Ovary (tissue), 9 donors: Measurements from ENCODE around the gene AMBRA1. TPM values are rescaled to one million over a fixed set of nuclear protein-coding genes. Genes with fewer than 3 reads are reported as not detected.

ENCODE experiments used
- DNase-seq, 5 donors: peaks; one replicate each; pipeline ENCODE4 v3.0.0-alpha.2; 2019 to 2020
- H3K27ac ChIP-seq, 2 donors: fragments of 200-600 bp; one replicate each; pipeline versions ENCODE4 v1.5.1 to v1.8.0; 2019 to 2022
- H3K27me3 ChIP-seq: fragments of 200-600 bp; one replicate; pipeline ENCODE4 v1.8.0; 2022
- H3K36me3 ChIP-seq: fragments of 200-600 bp; sonication (generic); one replicate; pipeline ENCODE4 v1.5.1; 2019
- H3K4me1 ChIP-seq: one replicate; pipeline ENCODE4 v1.8.1; 2013; ENCODE audit warnings: mild to moderate bottlenecking, moderate library complexity; ENCODE audit not compliant: insufficient read depth
- H3K4me3 ChIP-seq: fragments of 200-600 bp; sonication (generic); one replicate; pipeline ENCODE4 v1.5.1; 2017
- H3K9me3 ChIP-seq, 2 donors: fragments of 200-600 bp in 1 of 2; sonication (generic) in 1 of 2; one replicate each; pipeline versions ENCODE4 v1.5.1 to v1.8.1; 2013 to 2019; ENCODE audit warnings: mild to moderate bottlenecking in 1 of 2, moderate library complexity in 1 of 2
- EP300 ChIP-seq: sonication (generic); formaldehyde crosslinking; IDR thresholded peaks from one replicate; pipeline ENCODE4 v1.6.1; 2017; ENCODE audit warnings: antibody characterized with exemption
- POLR2A ChIP-seq: fragments of 450-650 bp; IDR thresholded peaks from one replicate; pipeline ENCODE4 v1.6.1; 2017; ENCODE audit warnings: antibody characterized with exemption, mild to moderate bottlenecking, moderate library complexity
- WGBS, 3 donors: extraction: QIAGEN DNeasy Blood & Tissue Kit in 1 of 3; methylation state at CpG; one replicate each; pipeline versions ENCODE4 v1.1.5 to v1.1.7; 2013 to 2017; 5-methylcytosine and 5-hydroxymethylcytosine counted together
- intact Hi-C, 4 donors: fragments of 100-400 bp; cut with DNase I; formaldehyde crosslinking; loops; one replicate each; pipeline versions ENCODE4 v1.11.0 to v1.15.1; 2022 to 2023
- polyA plus RNA-seq, 2 donors: library from polyadenylated mRNA; stranded (reverse); fragments of 200-250 nt in 1 of 2; fragments of 350-450 nt in 1 of 2; fragmentation: Illumina TruSeq in 1 of 2; extraction: RNeasy Lipid Tissue Mini Kit (QIAGEN cat#74804) in 1 of 2; gene quantifications; one replicate each; pipeline ENCODE4 v1.2.3, GENCODE V29; 2013 to 2014
- total RNA-seq, 7 donors: library from RNA; depleted of rRNA in 2 of 7; stranded (reverse); fragments of >200 nt in 2 of 7; fragmentation: NEBNext Ultra II Directional in 3 of 7; extraction: Animal tissue kit (Norgen Biotek cat#: 25700) in 3 of 7; gene quantifications; one replicate each; pipeline versions ENCODE4 v1.1.0 to v1.2.4, GENCODE V29; 2016 to 2023
- TF ChIP-seq, protein P1 (sequence below), 3 donors: fragments of 450-650 bp in 2 of 3; fragments of 200-600 bp in 1 of 3; IDR thresholded peaks; one replicate each; pipeline versions ENCODE4 v1.5.1 to v1.8.0; 2016 to 2022; ENCODE audit warnings: antibody characterized with exemption in 3 of 3, mild to moderate bottlenecking in 1 of 3
- donor health status: DM: no; HTN: no; CAD: no; lungs with moderate emphysema.
- donor health status: DM: no; HTN: no; CAD: no.
- donor health status: Bipolar disorder and iron deficiency.
- donor health status: DM: yes; HTN: yes; CAD: no.
- donor health status: DM: no; HTN: no; CAD: no.
- donor health status: DM: yes; HTN: yes; CAD: no.

Gene AMBRA1
- total and polyA plus RNA-seq, 9 donors: 18.7 to 38.1 (median 30.1) TPM

DNA sequence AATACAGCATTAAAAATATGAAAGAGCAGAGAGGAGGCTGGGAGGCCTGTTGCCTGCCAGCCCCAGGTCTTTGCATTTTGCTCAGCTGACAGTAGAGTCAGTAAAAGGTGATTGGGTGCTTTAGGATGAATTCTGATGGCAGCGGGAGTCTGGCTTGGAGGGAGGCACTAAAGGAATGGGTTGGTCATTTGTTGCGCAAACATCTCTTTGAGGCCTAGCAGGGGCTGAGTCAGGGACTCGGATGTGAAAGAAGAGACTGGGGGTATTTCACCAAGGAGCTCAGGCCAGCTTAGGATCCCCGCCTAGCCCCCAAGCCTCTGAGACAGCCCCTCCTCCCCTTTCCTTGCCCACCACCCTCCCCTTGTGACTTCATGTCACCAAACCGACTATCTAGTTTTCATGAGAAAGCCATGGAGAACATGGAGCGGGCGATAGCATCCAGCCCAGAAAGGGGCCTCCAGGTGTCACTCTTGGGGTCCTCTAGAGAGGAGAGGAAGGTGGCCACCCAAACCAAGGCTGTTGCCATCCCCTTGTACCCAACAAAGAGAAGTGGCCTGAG lies 236.8 kb downstream of the AMBRA1 start:
- no peaks in the 10 kb centered on the region for H3K27me3 ChIP-seq
- WGBS, 3 donors: 85 to 89% (median 88%) methylated on average over 7 of the region's 7 CpGs
- no peak for DNase-seq
- H3K36me3 ChIP-seq: no peaks in the 10 kb centered on the region
- no peaks in the 10 kb centered on the region for H3K9me3 ChIP-seq
- TF ChIP-seq, protein P1, sequence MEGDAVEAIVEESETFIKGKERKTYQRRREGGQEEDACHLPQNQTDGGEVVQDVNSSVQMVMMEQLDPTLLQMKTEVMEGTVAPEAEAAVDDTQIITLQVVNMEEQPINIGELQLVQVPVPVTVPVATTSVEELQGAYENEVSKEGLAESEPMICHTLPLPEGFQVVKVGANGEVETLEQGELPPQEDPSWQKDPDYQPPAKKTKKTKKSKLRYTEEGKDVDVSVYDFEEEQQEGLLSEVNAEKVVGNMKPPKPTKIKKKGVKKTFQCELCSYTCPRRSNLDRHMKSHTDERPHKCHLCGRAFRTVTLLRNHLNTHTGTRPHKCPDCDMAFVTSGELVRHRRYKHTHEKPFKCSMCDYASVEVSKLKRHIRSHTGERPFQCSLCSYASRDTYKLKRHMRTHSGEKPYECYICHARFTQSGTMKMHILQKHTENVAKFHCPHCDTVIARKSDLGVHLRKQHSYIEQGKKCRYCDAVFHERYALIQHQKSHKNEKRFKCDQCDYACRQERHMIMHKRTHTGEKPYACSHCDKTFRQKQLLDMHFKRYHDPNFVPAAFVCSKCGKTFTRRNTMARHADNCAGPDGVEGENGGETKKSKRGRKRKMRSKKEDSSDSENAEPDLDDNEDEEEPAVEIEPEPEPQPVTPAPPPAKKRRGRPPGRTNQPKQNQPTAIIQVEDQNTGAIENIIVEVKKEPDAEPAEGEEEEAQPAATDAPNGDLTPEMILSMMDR (IDR thresholded peaks at IDR 0.05): no peak
- no peak for TF ChIP-seq POLR2A
- no peak for TF ChIP-seq EP300
- H3K4me3 ChIP-seq: no peak overlapping the region
- intact Hi-C loops: no loop called here
- peaks cover 18% of the 10 kb centered on the region for H3K4me1 ChIP-seq
- no peak overlapping the region for H3K27ac ChIP-seq

DNA sequence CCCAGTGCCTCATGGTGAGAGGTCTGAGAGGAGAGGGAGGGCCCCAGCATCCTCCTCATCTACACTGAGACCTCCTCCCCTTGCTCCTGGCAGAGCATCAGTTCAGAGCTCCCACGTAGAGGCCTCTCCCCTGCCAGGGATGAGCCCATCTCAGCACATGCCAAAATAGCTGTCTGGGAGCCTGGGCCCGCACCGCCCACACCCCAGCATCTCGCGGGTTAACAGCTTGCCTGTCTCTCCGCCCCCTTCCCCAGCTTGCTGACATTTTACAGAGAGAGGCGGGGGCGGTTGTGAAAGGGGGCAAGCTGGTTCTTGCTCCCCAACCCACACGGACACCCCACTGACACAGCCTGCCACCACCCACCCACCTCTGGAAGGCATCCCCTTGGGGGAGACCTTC lies 240.1 kb downstream of the AMBRA1 start:
- Histone ChIP-seq H3K27ac (no peak overlapping the region), H3K4me3 (no peak overlapping the region)
- 23 to 45% (median 37%) methylated on average over 9 of the region's 9 CpGs for WGBS, 3 donors

DNA sequence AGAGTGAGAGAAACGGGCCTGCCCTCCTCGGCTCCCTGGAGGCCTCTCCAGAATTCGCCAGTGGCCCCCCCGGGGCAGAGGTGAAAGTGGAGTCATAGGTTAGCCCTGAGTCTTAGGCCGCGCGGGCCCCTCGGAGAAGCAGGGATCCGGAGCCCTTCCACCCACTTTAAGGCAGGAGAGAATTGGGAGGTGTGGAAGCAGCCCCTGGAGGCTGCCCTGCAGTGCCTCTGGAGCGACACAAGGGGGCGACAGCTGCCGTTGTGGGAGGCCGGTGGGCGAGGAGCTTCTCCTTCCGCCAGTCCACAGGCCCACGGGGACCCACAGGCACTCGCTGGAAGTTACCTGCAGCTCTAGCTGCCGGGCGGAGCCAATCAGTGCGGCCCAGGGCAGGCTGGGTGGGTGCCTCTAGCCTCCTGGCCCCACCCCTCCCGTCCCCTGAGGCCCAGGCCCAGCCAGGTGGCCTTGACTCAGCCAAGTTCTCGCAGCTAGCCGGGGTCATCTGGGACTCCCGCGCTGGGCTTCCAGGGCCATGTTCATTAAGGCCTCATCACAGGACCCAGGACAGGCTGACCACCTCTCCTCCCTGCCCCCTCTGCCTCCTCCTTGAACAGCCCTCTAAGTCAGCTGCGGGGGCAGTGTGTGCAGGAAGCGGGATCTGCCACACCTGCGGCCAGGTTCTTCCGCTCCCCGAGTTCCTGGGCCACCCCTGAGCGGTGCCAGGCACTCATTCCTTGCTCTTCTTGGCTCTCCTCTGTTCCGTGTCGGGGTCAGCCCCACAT lies 241.6 kb downstream of the AMBRA1 start:
- H3K4me3 ChIP-seq: no peak overlapping the region
- H3K27ac ChIP-seq: no peak overlapping the region
- WGBS, 3 donors: 33 to 43% (median 39%) methylated on average over 24 to 33 of the region's 33 CpGs
- no peaks in the 10 kb centered on the region for H3K27me3 ChIP-seq
- peaks cover 24% of the 10 kb centered on the region for H3K4me1 ChIP-seq
- H3K36me3 ChIP-seq: no peaks in the 10 kb centered on the region
- peak in 3 of 5 donors; percentile 55 to 71 (median 69) for DNase-seq
- no peaks in the 10 kb centered on the region for H3K9me3 ChIP-seq
- intact Hi-C loops: no loop called here
- no peak for TF ChIP-seq POLR2A
- TF ChIP-seq, protein P1 (IDR thresholded peaks at IDR 0.05): peak; percentile 38 to 60 (median 55)
- TF ChIP-seq EP300: no peak

More for the DNA sequence above, 240.1 kb downstream of the AMBRA1 start:
- Histone ChIP-seq H3K4me1 (peaks cover 16% of the 10 kb centered on the region), H3K9me3 (no peaks in the 10 kb centered on the region), H3K36me3 (no peaks in the 10 kb centered on the region), H3K27me3 (no peaks in the 10 kb centered on the region)
- intact Hi-C loops: no loop called here
- TF ChIP-seq, protein P1 (IDR thresholded peaks at IDR 0.05): no peak
- TF ChIP-seq POLR2A (no peak), EP300 (no peak)
- no peak for DNase-seq

DNA sequence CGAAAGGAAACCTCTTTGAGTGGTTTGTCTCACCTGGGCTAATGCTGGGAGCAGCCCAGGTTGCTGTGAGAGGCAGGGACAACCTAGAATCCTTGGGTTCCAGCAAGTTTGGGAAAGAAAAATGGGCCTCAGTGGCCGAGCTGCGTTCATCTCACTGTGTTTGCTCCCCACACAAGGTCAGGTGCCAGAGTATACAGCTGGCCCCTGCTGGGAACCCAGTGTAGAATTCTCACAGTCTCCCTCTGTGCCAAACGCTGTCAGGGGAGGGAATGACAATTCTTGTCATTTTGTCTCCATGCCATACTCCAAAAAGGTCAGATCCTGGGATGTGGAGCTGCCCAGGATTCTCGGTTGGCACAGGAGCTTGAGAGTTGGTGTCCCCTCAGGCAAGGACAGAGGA lies 242.2 kb downstream of the AMBRA1 start:
- no peak for DNase-seq
- Histone ChIP-seq H3K27me3 (no peaks in the 10 kb centered on the region), H3K4me3 (no peak overlapping the region), H3K36me3 (no peaks in the 10 kb centered on the region), H3K9me3 (no peaks in the 10 kb centered on the region), H3K4me1 (peaks cover 28% of the 10 kb centered on the region), H3K27ac (no peak overlapping the region)
- WGBS, 3 donors: 52 to 67% (median 53%) methylated on average over 5 of the region's 5 CpGs
- TF ChIP-seq EP300: no peak
- no peak for TF ChIP-seq POLR2A
- TF ChIP-seq, protein P1 (IDR thresholded peaks at IDR 0.05): no peak
- intact Hi-C loops: no loop called here
